NCI-H774 (cell line): ENCODE results near the gene PLTP.
"Not testable (repeated sequence)": the region's sequence is repeated elsewhere in the genome, so short reads cannot be mapped to it uniquely, and the experiment has no call there.

Source experiments
- DNase-seq: peaks from one replicate; lab custom pipeline; 2025; lab: John Stamatoyannopoulos, UW

The PLTP gene, protein sequence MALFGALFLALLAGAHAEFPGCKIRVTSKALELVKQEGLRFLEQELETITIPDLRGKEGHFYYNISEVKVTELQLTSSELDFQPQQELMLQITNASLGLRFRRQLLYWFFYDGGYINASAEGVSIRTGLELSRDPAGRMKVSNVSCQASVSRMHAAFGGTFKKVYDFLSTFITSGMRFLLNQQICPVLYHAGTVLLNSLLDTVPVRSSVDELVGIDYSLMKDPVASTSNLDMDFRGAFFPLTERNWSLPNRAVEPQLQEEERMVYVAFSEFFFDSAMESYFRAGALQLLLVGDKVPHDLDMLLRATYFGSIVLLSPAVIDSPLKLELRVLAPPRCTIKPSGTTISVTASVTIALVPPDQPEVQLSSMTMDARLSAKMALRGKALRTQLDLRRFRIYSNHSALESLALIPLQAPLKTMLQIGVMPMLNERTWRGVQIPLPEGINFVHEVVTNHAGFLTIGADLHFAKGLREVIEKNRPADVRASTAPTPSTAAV

DNA sequence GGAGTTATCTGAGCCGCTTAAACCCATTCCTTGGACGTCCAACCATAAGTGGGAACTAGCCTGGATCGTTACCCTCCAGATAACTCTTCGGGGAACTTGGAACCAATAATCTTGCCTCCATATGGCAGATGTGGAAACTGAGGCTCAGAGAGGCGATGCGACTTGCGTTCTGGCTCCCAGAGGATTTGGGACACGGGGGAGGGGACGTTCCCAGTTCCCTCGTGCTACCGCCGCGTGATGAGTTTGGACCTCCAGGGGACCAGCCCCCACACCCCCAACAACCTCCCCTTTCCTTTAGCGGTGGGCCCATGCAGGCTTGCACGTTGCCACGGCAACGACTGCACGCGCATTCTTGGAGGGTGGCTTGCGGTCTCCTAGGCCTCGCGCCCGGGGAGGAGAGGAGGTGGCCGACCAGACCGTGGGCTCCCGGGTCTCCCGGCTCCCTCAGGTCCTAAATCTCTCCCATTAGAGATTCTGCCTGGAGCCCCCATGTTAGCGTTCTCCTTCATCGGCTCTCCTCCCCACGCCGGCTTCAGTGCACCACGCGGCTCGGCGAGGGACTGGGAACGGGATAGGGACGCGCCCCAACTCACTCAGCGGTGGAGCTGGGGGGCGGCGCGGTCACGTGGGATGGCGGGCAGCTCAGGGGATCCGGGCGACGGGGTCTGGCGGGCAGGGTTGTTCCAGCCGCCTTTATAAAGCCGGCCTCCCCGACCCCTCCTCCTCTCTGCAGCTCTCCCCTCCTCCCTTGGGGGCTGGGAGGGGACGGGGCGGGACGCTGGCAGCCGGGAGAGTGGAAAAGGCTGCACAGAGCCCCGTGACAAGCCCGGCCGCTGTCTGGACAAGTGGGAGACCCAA lies at the start of gene PLTP:
TSS of gene PLTP (minus strand) at position 670 of the 858 bp plus-strand sequence. CDS start 703 bp downstream, outside the sequence.
- no peak for DNase-seq

DNA sequence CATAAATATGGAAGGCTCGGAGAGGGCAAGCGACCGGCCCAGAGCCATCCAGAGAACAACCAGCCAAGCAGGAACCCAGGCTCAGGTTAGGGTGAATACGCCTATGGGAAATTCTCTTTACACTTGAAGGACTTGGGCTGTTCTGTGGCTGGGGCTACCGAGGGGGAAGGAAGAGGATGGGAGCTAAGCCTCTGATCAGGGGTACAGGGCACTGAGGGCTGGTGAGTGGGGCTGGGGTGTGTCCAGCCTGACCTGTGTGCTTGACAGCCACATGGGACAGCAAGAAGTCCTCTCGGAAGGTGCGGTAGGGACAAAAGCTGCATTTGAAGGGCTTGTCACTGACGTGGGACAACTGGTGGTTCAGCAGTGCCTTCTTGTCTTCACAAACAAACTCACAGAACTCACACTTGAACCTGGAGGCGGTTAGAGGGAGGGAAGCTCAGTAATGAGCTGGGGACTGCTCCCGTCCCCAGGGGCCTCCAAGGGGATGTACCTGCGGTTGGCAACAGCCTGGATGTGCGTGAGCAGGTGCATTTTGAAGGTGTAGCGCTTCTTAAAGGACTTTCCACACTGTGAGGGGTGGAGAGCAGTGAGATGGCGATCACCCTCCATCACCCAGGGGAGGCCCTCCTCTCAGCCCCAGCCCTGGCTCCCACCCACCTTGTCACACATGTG lies 48.1 kb upstream of the PLTP start:
- no peak for DNase-seq

DNA sequence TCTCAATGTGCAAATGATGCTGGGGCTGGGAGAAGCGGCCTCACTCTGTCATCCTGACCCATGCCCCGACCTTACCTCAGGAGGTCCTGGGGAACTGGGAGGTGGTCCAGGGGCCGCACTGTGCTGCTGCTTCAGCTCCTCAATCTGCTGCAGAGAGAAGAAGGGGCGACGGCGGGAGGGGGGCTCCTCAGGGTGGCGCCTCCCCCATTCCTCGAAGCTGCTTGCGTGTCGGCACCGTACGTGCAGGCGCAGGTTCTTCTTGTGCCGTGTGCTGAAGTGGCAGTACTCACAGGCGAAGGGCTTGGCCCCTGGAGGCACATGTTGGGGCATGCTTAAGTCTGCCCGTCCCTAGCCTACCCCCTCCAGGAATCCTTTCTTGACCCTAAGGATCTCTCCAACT lies 47.2 kb upstream of the PLTP start:
- DNase-seq, result no peak

DNA sequence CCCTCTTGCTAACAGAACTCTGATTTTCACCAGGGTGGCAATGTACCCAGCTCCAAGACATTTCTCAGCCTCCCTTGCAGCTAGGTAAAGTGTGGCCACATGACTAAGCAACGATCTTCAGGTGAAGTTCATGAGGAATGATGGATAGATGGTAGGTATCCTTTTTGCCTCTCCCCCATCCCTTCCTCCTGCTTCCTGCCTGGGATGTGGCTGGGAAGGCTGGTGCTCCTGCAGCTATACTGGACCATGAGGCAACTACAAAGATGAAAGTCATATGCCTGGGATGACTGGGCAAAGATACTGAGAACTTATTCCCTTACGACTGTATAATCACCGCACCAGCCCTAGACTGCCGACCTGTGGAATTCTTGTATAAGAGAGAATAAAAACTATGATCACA lies 46.6 kb upstream of the PLTP start:
- no peak for DNase-seq

DNA sequence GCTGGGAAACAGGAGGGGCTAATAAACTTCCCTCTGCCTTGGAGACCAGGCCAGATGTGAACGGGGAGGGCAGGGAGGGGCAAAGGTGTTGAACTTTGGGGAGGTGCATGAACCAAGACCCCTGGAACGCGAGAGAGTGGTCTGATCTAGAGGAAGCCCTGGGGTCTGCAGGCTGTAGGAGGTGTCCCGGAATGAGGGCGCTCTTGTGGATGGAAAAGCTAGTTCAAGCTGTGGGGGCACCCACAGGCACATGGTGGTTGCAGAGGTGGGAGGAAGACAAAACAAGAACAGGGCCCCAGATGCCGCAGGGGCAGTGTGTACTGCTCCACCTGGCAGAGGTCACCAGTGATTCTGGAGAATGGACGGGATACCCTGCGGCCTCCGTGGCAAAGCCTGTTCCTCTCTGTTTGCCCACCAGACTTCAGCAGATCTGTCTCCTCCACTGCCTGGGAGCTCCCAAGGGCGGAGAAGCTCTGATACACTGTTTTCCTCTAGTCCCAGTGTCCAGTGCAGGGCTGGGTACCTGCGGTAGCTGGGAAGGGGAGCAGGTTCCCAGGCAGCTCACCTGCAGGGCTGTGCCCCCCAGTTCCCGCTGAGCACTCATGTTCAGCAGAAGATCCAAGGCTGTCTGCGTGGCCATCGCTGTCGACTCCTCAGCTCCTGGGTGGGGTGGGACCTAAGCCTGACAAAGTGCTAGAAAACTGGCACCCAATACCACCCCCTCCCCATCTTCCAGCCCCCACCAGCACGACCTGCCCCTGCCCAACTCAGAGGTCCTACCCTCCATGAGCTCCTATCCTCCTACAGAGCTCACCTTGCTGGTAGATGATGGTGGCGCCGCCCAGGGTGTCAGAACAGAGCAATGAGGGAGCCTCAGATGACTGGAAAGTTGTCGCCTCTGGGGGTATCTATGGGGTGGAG lies 45.3 kb upstream of the PLTP start:
- no peak for DNase-seq

DNA sequence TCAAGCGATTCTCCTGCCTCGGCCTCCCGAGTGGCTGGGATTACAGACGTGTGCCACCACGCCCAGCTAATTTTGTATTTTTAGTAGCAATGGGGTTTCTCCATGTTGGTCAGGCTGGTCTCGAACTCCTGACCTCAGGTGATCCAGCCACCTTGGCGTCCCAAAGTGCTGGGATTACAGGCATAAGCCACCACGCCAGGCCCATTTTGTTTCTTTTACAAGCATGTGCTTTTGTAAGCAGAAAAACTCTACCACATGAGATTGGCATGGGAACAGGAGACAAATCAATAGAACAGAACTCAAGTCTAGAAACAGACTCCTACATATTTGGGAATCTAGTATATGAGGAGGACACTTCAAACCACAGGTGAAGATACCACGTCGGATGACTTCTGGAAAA lies 44.4 kb upstream of the PLTP start:
- not testable (repeated sequence) for DNase-seq

DNA sequence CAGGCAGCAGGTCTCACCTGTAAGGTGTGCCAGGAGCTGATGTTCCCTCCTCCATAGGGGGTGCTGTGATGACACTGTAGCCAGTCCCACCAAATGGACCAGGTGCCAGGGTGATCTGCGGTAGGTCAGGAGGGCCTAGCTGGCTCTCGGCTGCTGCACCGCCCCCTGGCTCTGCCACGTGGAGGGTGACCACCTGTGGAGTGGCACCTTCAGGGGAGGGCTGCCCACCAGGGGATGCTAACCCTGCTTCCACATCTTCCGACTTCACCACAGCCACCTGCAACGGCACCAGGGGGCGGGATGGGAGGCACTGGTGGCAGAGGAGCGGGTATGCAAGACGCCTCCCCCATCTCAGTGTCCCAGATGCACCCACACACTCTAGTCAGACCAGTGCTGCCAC lies 41.7 kb upstream of the PLTP start:
- DNase-seq, result no peak

DNA sequence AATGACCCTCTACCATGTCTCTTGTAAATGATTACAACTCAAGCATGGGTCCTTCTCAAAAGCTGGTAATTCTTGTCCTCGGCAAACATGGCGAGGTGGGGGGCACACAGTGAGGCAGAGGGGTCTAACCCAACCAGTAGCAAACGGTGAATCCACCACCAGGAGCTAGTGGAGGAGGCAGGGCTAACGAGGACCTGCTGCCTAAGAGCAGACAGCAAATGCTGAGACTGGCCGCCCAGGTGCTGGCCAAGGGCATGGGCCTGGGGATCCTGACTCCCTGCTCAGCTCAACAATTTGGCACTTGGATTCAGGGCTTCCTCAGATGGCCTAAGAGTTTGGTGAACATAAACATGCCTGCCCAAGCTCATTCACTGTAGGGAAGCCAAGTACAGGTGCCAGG lies 40.9 kb upstream of the PLTP start:
- DNase-seq, result no peak

DNA sequence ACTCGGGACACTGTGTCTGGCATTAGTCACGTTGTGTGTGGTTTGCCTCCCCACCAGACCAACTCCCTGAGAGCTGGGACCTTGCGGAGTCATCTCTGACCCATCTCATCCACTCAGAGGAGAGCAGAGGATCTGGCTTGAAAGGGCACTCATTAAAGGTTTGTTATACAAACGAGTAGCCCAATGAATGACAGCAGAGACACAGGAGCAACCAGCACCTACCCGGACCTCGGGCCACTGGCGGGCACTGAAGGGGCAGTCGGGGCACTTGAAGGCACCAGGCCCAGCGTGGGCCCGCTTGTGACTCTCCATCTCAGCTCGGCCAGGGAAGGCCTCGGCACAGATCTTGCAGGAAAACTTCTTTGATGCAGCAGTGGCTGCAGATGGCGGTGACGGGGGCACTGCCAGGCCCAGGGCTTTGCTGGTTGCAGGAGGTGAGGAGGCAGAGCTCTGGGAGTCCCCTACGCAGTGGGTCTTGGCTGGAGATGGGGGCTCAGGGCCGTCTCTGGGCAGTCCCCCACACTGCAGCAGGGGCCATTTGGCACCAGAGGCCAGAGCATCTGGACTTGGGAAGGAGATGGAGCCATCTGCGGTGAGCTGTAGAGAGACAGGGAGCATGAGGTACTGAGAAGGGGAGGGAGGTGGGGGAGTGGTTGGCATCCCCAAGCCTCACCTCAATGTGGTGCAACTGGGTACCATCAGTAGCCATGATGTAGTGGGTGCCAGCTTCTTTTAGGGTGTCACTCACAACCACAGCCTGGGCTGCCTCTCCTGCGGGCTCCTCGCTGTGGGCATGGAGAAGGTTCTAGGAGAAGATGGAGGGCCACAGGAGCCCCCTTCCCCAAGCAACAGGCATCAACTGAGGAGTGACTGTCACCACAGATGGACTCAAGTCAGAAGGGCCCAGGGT lies 40.2 kb upstream of the PLTP start:
- DNase-seq, result no peak

DNA sequence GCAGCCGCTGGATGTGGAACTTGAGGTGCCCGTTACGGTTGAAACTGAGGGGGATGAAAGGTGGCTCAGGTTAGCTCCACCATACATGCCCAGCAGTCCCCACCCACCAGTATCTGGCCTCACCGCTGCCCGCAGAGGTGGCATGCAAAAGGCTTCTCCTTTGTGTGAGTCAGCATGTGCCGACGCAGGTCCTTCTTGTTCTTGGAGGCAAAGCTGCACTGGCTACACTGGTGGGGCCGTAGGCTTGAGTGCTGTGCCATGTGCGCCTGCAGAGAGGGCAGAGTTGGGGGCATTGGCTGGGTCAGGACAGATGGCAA lies 38.3 kb upstream of the PLTP start:
- no peak for DNase-seq

DNA sequence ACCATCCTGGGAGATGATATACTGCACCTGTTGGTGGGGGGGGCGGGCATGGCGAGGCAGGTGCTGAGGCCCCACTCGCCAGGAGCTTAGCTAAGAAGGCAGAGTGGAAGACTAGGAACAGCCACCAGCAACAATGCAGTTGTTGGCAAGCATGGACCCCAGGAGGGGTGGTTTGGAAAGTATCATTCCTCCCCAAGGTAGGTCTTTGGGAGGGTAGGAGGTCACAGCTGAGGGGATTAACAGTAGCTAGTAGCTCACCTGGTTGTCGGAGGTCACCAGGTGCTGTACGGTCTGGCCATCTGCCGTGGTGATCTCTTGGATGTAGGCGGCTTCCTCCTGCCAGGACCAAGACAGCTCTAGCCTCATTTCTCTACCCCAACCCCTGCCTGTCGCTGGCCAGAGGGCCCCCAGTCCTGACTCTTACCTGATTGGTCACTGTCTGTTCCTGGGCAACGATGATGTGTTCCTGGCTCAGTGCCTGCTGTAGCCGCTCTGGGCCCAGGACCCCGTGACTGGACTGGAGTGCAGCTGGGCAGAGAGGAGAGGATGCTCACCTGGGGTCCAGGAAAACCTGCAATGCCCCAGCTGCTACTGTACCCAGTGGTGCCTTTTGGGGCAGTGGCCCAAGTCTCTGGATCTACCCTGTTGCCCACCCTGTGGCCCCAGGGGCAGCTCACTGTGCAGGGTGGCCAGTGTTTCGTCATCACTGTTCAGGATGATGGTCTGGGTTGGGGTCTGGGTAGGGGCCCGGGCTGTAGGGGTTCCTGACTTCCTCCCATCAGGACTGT lies 37.8 kb upstream of the PLTP start:
- DNase-seq, result no peak

DNA sequence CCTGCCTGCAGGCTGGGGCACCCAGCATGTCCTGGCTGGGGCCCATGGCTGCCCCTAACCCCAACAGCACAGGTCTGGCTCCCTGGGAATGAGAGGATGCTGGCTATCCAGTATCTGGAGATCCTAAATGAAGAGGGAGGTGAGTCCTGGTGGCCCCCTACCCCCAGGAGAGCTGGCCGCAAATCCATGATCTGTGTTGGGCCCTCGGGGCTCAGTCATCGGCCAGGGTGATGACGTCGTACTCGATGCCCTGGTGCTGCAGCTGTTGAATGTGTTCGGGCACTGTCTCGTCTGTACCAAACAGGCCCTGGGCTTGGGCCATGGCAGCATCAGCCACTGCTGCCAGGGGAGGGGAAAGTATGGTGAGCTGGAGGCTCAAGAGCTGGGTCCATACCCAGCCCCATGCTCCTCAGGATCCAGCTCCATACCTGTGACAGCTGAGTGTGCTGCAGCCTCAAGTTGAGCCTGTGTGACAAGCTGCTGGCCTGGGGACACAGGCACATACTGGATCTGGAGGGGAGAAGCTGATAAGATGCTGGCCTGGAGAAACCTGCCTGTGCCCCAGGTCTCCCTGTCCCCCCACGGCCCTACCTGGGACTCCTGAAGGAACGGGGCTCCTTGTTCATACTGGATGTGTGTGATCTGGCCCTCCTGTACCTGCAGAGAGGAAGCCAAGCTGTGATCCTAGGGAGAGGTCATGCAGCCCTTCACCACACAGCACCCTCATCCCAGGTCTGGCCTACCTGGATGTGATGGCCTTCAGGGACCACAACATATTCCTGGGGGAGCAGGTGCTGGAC lies 37.0 kb upstream of the PLTP start:
- no peak for DNase-seq

DNA sequence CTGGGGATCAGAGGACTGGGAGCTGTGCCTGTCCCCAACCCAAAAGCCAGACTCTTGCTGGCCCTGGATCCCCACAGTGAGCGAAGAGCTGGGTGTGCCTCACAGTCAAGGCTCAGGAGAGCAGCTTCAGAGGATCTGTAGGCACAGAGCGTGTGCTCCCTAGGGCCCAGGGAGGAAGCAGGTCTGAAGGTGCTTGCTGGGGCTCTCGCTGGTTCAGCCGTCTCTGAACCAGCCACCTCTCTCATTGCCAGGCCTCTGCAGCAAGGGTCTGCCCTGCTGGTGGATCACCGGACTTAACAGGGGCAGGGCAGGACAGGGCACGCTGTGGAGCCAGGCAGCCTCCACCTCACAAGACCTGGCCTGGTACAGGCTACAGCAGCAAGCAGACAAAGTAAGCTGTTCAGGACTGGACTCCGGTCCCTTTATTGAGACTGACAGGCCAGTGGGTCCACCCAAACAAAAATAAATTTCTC lies 36.3 kb upstream of the PLTP start:
- no peak for DNase-seq

DNA sequence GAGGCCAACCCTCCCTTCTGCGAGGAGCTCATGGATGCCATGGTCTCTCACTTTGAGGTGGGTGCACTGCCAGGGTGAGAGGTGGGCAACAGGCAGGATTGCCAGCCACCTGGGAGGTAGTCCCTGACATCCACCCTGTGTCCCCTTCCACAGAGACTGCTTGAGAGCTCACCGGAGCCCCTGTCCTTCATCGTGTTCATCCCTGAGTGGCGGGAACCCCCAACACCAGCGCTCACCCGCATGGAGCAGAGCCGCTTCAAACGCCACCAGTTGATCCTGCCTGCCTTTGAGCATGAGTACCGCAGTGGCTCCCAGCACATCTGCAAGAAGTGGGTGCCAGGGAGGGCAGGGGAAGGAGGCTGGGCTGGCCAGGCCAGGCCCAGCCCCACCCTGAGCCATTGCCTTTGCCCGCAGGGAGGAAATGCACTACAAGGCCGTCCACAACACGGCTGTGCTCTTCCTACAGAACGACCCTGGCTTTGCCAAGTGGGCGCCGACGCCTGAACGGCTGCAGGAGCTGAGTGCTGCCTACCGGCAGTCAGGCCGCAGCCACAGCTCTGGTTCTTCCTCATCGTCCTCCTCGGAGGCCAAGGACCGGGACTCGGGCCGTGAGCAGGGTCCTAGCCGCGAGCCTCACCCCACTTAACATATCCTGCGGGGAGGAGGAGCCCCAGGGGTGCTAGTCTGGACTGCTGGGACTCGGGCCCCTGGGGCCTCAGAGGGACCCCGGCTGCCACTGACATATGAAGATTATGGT lies 35.3 kb upstream of the PLTP start:
- no peak for DNase-seq

DNA sequence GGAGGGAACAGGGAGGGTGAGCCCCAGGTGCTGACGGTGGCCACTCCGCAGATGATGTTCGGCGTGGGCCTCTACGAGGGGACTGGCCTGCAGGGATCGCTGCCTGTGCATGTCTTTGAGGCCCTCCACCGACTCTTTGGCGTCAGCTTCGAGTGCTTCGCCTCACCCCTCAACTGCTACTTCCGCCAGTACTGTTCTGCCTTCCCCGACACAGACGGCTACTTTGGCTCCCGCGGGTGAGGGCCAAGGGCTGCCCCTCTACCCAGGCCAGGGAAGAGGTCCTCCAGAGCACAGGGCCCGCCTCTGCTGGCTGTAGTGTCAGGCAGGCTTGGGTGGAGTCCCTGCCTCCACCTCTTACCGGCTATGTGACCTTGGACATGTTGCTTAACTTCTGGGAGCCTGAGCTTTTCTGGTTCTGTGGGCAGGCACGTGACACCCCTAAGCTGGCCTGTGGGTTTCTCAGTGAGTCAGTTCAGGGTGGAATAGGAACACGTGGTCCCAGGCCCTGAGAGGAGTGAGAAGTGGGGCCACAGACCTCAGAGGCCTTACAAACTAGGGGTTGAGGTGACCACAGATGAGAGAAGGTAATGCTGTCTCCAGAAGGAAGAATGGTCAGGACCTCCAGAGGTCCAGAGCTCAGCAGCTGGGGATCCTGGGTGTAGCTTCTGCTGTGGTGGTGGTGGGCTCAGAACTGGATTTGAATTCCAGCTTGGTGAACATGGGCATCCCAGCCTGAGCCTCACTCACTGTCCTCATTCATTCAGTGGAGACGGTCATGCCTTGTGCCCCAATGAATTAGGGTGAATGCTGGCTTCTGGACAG lies 34.4 kb upstream of the PLTP start:
- no peak for DNase-seq

DNA sequence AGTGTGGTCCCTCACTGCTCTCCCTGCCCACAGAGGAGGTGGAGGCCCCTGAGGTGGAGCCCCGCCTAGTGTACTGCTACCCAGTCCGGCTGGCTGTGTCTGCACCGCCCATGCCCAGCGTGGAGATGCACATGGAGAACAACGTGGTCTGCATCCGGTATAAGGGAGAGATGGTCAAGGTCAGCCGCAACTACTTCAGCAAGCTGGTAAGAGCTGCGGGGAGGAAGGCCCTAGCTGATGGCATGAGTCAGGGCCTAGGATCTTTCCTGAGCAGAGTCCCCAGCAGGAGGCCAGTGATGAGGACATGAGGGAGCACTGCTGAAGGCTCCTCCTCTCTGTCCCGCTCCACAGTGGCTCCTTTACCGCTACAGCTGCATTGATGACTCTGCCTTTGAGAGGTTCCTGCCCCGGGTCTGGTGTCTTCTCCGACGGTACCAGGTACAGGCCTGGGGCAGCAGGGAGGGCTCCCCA lies 33.8 kb upstream of the PLTP start:
- DNase-seq, result no peak
